HG02981 (cell line): ENCODE measurements around the gene CSRNP2.
"Not testable (repeated sequence)": the region's sequence is repeated elsewhere in the genome, so short reads cannot be mapped to it uniquely, and the experiment has no call there.

Experiments
- ATAC-seq: cut with Tn5 transposase; IDR thresholded peaks from one replicate; pipeline ENCODE4 v1.9.1; 2021; ENCODE audit warnings: mild to moderate bottlenecking, moderate library complexity; ENCODE audit not compliant: unreplicated experiment

CSRNP2 gene

DNA sequence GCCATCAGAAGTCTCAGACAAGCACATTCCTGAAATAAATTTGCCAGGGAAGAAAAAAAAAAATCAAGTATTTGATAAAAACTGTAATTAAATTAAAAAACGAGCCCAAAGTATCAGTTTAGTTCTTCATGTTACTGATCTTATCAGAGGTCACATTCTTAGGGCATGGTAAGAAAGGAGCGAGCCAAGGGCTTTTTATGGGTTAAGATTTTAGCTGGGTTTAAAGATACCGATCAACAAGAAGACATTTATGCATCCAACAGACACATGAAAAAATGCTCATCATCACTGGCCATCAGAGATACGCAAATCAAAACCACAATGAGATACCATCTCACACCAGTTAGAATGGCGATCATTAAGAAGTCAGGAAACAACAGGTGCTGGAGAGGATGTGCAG is 5.0 kb downstream of the CSRNP2 start:
- not testable (repeated sequence) for ATAC-seq

DNA sequence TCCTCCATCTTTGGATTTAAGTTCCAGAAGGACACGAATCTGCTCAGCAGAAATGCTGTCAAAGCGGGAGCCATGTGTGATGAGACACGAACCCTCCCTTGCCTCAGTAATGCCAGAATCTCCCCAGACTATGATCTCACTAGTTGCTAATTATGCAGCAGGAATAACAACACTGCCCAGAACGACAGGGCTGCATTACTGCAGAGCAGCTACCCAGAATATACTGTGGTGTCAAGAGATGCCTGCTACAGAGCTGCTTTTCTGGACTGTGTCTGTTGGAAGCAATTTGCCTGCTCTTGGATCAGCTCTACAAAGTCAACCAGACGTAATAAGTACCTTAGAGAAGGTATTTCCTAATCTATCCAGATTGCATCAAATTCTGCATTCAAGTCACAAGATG is 5.5 kb downstream of the CSRNP2 start:
- no peak for ATAC-seq

DNA sequence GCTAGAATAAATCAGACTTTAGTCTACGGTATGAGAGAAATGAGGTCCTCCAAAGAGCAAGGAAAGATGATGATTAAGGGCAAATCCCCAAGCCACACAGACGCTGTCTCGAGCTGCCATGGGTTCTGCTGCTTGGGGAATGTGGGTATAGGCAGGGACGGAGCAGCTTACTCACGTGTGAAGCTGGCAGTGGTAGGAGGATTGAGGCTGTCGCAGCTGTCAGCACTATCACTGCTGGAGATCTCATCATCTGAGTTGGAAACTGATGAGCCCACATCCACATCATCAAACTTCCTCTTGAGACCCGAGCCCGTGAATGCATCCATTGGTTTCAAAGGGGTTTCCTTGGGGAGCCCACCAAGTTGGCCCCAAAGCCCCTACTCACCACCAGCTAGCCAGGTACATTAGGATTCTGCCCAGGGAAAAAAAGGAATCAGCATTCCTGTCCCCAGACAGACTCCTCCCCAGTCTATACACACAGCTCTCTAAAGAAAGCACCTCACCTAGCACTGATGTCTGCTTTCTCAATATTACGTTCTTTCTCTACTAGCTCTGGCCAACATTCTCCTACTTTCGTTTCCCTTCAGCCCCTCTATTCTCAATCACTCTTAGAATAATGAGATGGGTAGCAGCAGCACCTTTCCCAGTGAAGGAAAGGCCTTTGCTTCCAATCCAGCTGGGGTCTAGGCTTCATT is 7.0 kb downstream of the CSRNP2 start:
- no peak for ATAC-seq

- no peak for ATAC-seq
Observed at GRCh38 chr12:51075390-51075789, 8.0 kb downstream of the CSRNP2 start.

DNA sequence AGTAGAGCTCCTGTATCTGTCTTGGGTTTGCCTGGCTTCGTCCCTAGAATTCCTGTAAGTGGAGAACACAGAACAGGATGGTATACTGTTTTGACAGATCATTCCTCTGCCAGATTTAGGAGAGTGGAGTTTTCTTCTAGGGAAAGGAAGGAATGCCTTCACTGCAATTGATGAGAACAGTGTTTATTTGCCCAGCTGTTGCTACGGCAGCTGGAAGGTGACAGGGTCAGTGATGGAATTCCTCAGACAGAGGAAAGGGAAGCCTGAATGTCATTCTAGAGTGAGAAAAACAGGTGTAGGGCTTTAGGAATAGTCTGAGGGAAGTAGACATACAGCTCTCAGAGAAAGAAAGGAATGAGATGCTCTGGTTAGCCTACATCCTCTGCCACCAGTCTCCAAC is 11.7 kb downstream of the CSRNP2 start:
- ATAC-seq, result no peak

GRCh38 chr12:51070004-51070403 is 13.4 kb downstream of the CSRNP2 start:
- no peak for ATAC-seq

DNA sequence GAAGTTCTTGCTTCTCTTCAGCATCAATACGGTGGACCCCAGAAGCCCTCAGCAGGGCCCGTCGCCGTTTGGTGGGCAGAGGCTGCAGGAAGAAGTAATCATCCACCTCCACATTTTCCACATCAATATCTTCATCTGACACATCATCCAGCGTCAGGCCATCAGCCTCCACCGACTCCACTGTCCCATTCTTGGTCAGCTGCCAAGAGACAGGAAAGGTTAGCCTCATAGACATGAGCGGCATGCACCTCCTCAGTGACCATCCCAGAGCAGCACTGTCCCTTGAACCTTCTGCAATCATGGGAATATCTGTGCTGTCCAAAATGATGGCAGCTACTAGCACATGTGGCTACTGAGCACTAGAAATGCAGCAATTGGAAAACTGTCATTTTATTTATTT is 15.6 kb downstream of the CSRNP2 start:
- no peak for ATAC-seq

- ATAC-seq, result no peak
Observed at GRCh38 chr12:51067229-51067628, 16.2 kb downstream of the CSRNP2 start.

DNA sequence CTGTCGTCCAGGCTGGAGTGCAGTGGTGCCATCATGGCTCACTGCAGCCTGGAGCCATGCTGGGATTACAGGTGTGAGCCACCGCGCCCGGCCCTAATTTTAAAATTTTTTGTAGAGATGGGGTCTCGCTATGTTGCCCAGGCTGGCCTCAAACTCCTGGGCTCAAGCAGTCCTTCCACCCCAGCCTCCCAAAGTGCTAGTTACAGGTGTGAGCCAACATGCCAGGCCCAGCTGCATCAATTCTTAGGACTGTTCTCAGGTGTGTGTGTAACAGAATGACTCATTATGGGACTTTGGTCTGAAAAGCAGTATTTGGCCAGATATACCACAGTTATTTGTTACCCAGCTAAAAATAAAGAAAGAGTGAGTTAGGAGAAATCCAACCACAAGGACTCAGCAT is 17.9 kb downstream of the CSRNP2 start:
- no peak for ATAC-seq

DNA sequence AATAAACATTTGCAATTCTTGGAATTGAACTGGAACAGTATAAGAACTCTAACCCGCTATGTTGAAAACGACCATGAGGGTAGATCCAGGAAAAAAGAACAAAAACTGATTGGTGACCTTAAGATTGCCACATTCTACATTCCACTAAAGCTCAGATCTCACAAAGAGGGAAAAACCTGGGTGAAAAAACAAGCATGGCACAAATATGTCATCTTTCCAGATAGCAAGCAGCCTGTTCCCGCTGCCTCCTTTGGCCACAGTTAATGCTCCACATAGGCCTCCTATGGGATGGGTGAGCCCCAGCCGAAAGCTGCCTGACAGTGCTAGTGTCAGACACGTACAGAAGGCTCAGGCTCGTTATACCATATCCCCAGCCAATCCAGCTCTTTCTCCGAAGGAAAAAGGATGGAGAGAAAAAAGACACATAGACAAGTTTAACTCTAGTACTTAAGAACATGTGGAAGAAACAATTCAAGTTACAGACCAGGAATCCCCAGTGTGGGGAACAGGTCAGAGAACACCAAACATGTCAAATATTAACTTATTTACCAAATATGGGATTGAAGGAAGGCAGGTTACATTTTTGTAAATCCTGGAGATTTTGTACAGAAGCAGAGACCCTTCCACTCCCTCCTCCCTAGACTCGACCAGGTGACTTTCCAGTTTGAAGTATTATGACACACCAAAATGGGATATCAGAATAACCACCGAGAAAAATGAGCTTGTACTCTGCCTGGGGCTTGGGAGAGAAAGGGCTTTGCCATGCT is 20.6 kb downstream of the CSRNP2 start:
- no peak for ATAC-seq

DNA sequence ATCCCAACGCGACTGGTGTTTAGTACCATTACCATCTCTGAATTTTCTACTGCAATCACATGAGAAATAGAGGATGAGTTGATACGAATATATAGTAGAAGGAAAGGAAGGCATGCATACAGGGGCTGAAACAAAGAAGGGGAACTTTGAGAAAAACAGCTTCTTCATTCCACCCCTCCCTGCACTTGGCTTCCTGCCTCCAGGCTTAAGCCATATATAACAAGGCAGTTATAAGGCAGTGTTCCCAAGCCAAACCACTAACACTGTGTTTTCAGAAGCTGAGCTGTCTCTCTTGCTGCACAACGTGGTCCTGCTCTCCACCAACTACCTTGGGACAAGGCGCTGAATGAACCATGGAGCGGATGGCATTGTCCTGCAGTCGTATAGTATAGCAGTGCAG is 24.3 kb downstream of the CSRNP2 start:
- no peak for ATAC-seq

GRCh38 chr12:51056242-51056641 is 27.2 kb downstream of the CSRNP2 start:
- ATAC-seq, result no peak

- ATAC-seq, result no peak
Observed at GRCh38 chr12:51055060-51055459, 28.3 kb downstream of the CSRNP2 start.

DNA sequence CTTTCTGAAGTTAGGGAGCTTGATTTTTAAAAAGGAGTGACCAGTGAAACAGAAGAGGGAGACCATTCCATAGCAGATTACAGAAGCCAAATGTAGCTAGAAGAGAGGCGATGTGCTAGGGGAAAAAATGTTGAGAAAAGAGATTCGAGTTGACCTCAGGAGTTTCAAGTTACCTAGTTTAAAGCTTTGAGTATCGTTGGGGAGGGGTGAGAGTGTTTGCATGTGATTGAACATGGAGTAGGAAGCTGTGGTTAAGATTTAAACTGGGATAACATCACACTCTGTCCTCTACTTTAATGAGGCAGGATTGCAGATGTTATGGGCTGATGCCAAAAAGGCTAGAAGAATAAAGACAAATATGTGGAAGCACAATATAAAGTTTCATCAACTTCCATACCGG is 31.6 kb downstream of the CSRNP2 start:
- ATAC-seq, result no peak

GRCh38 chr12:51049525-51049924 is 33.9 kb downstream of the CSRNP2 start:
- no peak for ATAC-seq

DNA sequence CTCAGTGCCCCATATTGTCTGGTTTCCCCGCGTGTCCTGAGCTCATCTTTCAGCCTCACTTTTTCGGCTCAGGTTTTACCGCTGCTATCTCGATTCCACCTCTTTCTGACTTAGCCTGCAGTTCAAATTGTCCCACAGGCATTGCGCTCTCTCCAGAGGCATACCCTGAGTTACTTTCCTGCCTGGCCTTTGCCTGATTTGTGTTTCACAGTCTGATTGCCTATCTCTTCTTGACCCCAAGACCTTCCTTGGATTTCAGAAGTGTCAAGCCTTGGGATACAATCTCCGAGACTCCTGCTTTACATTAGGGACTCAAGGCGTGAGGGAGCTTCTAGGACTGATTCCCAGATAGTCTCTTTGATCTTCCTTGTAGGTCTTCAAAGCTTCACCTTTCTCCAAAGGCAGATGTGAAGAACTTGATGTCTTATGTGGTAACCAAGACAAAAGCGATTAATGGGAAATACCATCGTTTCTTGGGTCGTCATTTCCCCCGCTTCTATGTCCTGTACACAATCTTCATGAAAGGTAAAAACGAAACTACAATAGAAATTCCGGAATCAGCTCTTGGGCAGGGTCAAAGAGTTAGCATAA is 34.6 kb downstream of the CSRNP2 start:
- no peak for ATAC-seq

GRCh38 chr12:51047655-51048540 is 35.5 kb downstream of the CSRNP2 start, which contains the start of gene LETMD1:
LETMD1 (plus strand) TSS chr12:51048327; CDS start chr12:51048357, 30 bp downstream.
- ATAC-seq, result peak; percentile 96

DNA sequence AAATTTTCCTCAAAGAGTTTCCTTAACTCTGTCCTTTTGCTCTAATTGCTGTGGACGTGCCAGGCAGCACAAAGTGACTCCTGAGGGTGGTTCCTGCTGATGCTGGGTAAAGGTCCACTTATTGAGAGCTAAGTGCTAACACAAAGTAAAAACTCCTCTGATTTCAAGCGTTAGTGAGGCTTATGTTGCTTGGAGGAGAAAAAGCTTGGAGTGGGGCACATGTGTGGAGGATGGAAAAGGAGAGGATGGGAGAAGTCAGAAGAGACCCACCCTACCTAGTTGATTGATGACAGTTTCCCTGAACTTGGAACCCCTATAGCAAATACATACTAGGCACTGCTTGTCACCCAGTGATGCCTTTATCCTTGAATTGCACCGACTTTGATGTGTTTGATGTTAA is 47.1 kb downstream of the CSRNP2 start:
- no peak for ATAC-seq

- no peak for ATAC-seq
Observed at GRCh38 chr12:51033457-51034089, 49.8 kb downstream of the CSRNP2 start.

GRCh38 chr12:51033048-51033447 is 50.3 kb downstream of the CSRNP2 start:
- ATAC-seq, result no peak

- no peak for ATAC-seq
Observed at GRCh38 chr12:51028813-51029150, 54.6 kb downstream of the CSRNP2 start.
